ENCODE data around the gene C7. TPM values are rescaled to one million over a fixed set of nuclear protein-coding genes. Genes with fewer than 3 reads are reported as not detected.

C7 gene
- total and polyA plus RNA-seq, 2 experiments from 2014 or later: 0.05 to 0.07 TPM

DNA sequence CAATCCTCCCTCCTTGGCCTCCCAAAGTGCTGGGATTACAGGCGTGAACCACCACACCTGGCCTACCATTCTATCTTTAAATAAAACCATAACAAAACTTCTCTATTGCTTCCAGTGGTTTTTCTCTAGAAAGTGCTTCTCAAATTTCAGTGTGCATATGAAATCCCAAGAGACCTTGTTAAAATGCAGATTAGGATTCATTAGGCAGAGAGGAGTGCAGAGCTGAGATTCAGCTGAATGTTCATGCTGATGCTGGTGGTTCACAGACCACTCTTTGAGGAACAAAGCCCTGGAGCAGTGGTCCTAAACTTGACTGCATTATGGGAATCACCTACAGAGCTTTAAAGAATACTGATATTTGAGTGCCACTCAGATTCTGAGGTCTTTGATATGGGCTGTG is 39.9 kb upstream of the C7 start:
- Histone ChIP-seq H3K36me3 (ENCODE audit: insufficient read depth) (no peaks in the 10 kb centered on the region), H3K9me2 (ENCODE audit: insufficient read depth) (no peaks in the 10 kb centered on the region), H3K4me1 (ENCODE audit: insufficient read depth) (0 out of 2 replicates have a peak, but pooled peaks cover 6% of the 10 kb centered on the region), H3K4me2 (no peak overlapping the region), H2AFZ (no peak overlapping the region), H4K20me1 (replicated peaks; ENCODE audit: insufficient read depth) (no peaks in the 10 kb centered on the region), H3F3A (replicated peaks; ENCODE audit: low read depth) (no peaks in the 10 kb centered on the region), H3K27ac (ENCODE audit: low read depth) (no peak overlapping the region), H3K79me2 (replicated peaks; ENCODE audit: insufficient read depth) (no peaks in the 10 kb centered on the region), H3K4me3 (no peak overlapping the region), H3K27me3 (ENCODE audit: insufficient read depth) (no peaks in the 10 kb centered on the region)
- TF ChIP-seq JUNB (IDR thresholded peaks at IDR 0.05; ENCODE audit: unreplicated experiment) (no peak), EZH2 (IDR thresholded peaks at IDR 0.05; ENCODE audit: low read depth, unreplicated experiment) (no peak), POLR2AphosphoS5 (IDR thresholded peaks at IDR 0.05; ENCODE audit: low read depth) (no peak), CREB1 (CRISPR knock-in tag; IDR thresholded peaks at IDR 0.05; ENCODE audit: low read depth) (no peak), ZNF331 (CRISPR knock-in tag; IDR thresholded peaks at IDR 0.05; ENCODE audit: low read depth) (no peak), STAT1 (IDR thresholded peaks at IDR 0.05; ENCODE audit: unreplicated experiment) (no peak), ZNF114 (CRISPR knock-in tag; IDR thresholded peaks at IDR 0.05) (no peak), EZH2phosphoT487 (IDR thresholded peaks at IDR 0.05; ENCODE audit: unreplicated experiment) (no peak), NANOG (IDR thresholded peaks at IDR 0.05; ENCODE audit: borderline replicate concordance) (no peak)
- TF ChIP-seq, protein P1, sequence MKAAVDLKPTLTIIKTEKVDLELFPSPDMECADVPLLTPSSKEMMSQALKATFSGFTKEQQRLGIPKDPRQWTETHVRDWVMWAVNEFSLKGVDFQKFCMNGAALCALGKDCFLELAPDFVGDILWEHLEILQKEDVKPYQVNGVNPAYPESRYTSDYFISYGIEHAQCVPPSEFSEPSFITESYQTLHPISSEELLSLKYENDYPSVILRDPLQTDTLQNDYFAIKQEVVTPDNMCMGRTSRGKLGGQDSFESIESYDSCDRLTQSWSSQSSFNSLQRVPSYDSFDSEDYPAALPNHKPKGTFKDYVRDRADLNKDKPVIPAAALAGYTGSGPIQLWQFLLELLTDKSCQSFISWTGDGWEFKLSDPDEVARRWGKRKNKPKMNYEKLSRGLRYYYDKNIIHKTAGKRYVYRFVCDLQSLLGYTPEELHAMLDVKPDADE (IDR thresholded peaks at IDR 0.05): no peak
- TF ChIP-seq, protein P2, sequence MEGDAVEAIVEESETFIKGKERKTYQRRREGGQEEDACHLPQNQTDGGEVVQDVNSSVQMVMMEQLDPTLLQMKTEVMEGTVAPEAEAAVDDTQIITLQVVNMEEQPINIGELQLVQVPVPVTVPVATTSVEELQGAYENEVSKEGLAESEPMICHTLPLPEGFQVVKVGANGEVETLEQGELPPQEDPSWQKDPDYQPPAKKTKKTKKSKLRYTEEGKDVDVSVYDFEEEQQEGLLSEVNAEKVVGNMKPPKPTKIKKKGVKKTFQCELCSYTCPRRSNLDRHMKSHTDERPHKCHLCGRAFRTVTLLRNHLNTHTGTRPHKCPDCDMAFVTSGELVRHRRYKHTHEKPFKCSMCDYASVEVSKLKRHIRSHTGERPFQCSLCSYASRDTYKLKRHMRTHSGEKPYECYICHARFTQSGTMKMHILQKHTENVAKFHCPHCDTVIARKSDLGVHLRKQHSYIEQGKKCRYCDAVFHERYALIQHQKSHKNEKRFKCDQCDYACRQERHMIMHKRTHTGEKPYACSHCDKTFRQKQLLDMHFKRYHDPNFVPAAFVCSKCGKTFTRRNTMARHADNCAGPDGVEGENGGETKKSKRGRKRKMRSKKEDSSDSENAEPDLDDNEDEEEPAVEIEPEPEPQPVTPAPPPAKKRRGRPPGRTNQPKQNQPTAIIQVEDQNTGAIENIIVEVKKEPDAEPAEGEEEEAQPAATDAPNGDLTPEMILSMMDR (conservative IDR thresholded peaks at IDR 0.05; ENCODE audit: low read depth in 2 of 2): no peak
- TF ChIP-seq, protein P3, sequence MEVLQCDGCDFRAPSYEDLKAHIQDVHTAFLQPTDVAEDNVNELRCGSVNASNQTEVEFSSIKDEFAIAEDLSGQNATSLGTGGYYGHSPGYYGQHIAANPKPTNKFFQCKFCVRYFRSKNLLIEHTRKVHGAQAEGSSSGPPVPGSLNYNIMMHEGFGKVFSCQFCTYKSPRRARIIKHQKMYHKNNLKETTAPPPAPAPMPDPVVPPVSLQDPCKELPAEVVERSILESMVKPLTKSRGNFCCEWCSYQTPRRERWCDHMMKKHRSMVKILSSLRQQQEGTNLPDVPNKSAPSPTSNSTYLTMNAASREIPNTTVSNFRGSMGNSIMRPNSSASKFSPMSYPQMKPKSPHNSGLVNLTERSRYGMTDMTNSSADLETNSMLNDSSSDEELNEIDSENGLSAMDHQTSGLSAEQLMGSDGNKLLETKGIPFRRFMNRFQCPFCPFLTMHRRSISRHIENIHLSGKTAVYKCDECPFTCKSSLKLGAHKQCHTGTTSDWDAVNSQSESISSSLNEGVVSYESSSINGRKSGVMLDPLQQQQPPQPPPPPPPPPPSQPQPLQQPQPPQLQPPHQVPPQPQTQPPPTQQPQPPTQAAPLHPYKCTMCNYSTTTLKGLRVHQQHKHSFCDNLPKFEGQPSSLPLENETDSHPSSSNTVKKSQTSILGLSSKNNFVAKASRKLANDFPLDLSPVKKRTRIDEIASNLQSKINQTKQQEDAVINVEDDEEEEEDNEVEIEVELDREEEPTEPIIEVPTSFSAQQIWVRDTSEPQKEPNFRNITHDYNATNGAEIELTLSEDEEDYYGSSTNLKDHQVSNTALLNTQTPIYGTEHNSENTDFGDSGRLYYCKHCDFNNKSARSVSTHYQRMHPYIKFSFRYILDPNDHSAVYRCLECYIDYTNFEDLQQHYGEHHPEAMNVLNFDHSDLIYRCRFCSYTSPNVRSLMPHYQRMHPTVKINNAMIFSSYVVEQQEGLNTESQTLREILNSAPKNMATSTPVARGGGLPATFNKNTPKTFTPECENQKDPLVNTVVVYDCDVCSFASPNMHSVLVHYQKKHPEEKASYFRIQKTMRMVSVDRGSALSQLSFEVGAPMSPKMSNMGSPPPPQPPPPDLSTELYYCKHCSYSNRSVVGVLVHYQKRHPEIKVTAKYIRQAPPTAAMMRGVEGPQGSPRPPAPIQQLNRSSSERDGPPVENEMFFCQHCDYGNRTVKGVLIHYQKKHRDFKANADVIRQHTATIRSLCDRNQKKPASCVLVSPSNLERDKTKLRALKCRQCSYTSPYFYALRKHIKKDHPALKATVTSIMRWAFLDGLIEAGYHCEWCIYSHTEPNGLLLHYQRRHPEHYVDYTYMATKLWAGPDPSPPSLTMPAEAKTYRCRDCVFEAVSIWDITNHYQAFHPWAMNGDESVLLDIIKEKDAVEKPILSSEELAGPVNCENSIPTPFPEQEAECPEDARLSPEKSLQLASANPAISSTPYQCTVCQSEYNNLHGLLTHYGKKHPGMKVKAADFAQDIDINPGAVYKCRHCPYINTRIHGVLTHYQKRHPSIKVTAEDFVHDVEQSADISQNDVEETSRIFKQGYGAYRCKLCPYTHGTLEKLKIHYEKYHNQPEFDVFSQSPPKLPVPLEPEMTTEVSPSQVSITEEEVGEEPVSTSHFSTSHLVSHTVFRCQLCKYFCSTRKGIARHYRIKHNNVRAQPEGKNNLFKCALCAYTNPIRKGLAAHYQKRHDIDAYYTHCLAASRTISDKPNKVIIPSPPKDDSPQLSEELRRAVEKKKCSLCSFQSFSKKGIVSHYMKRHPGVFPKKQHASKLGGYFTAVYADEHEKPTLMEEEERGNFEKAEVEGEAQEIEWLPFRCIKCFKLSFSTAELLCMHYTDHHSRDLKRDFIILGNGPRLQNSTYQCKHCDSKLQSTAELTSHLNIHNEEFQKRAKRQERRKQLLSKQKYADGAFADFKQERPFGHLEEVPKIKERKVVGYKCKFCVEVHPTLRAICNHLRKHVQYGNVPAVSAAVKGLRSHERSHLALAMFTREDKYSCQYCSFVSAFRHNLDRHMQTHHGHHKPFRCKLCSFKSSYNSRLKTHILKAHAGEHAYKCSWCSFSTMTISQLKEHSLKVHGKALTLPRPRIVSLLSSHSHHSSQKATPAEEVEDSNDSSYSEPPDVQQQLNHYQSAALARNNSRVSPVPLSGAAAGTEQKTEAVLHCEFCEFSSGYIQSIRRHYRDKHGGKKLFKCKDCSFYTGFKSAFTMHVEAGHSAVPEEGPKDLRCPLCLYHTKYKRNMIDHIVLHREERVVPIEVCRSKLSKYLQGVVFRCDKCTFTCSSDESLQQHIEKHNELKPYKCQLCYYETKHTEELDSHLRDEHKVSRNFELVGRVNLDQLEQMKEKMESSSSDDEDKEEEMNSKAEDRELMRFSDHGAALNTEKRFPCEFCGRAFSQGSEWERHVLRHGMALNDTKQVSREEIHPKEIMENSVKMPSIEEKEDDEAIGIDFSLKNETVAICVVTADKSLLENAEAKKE (CRISPR knock-in tag; IDR thresholded peaks at IDR 0.05): no peak
- TF ChIP-seq, protein P4, sequence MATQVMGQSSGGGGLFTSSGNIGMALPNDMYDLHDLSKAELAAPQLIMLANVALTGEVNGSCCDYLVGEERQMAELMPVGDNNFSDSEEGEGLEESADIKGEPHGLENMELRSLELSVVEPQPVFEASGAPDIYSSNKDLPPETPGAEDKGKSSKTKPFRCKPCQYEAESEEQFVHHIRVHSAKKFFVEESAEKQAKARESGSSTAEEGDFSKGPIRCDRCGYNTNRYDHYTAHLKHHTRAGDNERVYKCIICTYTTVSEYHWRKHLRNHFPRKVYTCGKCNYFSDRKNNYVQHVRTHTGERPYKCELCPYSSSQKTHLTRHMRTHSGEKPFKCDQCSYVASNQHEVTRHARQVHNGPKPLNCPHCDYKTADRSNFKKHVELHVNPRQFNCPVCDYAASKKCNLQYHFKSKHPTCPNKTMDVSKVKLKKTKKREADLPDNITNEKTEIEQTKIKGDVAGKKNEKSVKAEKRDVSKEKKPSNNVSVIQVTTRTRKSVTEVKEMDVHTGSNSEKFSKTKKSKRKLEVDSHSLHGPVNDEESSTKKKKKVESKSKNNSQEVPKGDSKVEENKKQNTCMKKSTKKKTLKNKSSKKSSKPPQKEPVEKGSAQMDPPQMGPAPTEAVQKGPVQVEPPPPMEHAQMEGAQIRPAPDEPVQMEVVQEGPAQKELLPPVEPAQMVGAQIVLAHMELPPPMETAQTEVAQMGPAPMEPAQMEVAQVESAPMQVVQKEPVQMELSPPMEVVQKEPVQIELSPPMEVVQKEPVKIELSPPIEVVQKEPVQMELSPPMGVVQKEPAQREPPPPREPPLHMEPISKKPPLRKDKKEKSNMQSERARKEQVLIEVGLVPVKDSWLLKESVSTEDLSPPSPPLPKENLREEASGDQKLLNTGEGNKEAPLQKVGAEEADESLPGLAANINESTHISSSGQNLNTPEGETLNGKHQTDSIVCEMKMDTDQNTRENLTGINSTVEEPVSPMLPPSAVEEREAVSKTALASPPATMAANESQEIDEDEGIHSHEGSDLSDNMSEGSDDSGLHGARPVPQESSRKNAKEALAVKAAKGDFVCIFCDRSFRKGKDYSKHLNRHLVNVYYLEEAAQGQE (IDR thresholded peaks at IDR 0.05; ENCODE audit: unreplicated experiment): no peak
- DNase-seq (ENCODE audit: low spot score): no peak
- H3K9me3 Mint-ChIP-seq: peaks cover 26% of the 10 kb centered on the region
- peaks cover 9% of the 10 kb centered on the region for H3K4me1 Mint-ChIP-seq
- no peak for ATAC-seq
- H3K36me3 Mint-ChIP-seq (ENCODE audit: low read depth): peaks cover 19% of the 10 kb centered on the region
- no peak overlapping the region for H3K4me3 Mint-ChIP-seq
- H3K27ac Mint-ChIP-seq: no peak overlapping the region
- peaks cover 2% of the 10 kb centered on the region for H3K27me3 Mint-ChIP-seq (ENCODE audit: insufficient read depth, low read depth, poor library complexity)

Measured in GM23338 (cell line).